Epithelial cell of esophagus (primary cell): Measurements from ENCODE around the gene MTCL1.

Experiments used
- DNase-seq: peaks from one replicate; pipeline ENCODE4 v3.0.0; 2010; ENCODE audit warnings: low read depth
- H3K4me3 ChIP-seq: 2 replicates; pipeline ENCODE4 v1.5.1; 2011; ENCODE audit warnings: mild to moderate bottlenecking, low read length, control low read depth
- TF ChIP-seq, protein P1 (sequence below): IDR thresholded peaks from 2 replicates; pipeline ENCODE4 v1.5.1; 2011; ENCODE audit warnings: low read depth, mild to moderate bottlenecking, low read length, control low read depth, inconsistent platforms; ENCODE audit not compliant: insufficient read depth; ENCODE audit errors: missing control alignments

MTCL1 gene

DNA sequence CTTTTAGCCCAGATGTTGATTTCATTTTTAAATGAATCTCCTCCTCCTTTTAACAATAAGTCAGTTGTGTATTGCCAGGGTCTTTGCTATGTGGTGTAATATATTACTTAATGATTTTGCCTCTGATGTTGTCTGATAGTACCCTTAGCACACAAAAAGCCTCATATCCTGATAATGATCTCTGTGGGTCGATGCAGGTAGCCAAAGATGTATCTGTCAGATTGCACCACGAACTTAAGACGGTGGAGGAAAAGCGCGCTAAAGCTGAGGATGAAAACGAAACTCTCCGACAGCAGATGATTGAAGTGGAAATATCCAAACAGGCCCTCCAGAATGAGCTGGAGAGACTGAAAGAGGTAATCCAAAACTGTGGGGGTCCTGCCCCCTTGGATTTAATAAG is 14.8 kb downstream of the MTCL1 start:
- no peak overlapping the region for H3K4me3 ChIP-seq
- no peak for DNase-seq
- TF ChIP-seq, protein P1, sequence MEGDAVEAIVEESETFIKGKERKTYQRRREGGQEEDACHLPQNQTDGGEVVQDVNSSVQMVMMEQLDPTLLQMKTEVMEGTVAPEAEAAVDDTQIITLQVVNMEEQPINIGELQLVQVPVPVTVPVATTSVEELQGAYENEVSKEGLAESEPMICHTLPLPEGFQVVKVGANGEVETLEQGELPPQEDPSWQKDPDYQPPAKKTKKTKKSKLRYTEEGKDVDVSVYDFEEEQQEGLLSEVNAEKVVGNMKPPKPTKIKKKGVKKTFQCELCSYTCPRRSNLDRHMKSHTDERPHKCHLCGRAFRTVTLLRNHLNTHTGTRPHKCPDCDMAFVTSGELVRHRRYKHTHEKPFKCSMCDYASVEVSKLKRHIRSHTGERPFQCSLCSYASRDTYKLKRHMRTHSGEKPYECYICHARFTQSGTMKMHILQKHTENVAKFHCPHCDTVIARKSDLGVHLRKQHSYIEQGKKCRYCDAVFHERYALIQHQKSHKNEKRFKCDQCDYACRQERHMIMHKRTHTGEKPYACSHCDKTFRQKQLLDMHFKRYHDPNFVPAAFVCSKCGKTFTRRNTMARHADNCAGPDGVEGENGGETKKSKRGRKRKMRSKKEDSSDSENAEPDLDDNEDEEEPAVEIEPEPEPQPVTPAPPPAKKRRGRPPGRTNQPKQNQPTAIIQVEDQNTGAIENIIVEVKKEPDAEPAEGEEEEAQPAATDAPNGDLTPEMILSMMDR: no peak

DNA sequence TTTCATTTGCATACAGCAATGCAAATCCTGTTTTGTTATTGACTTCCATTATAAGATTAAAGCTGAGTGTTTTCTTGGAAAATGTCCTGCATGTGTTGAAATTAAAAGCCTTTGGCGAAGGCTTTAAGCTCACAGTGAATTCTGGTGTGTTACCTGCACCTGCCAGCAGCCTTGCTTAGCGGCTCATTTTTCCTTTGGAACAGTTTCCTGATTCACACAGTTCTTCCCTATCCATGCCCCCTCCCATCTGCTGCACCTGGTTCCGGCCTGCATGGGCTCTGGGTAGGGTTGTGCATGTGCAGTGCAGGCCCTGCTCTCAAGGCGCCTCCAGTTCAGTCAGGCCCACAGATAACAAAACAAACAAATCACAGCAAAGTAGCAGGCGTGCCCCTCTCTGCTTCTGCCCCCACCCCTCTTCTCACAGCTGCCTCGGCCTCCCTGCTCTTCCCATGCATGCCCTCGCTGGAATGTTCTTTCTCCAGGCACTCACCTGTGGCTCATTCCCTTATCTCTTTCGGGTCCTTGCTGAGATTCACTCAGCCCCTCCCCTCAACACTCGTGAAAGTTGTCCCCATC is 15.8 kb downstream of the MTCL1 start:
- TF ChIP-seq, protein P1: no peak
- no peak overlapping the region for H3K4me3 ChIP-seq
- no peak for DNase-seq

DNA sequence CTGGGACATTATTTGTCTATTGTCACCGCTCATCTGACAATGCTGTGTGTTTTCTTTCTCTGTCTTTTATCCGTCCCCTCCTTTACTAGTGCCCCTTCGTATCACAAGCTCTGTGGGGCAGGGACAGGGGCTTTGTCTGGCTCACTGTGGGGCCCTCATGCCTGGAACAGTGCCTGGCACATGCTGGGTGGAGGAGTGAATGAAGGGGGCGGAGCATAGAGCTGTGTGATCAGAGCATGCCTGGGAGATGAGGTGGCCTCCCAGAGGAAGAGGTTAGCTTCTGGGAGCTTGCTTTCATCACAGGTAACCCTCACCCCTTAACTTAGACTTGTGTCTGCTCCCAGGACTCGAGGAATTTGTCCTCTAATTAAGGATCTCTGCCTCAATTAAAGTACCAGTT is 16.4 kb downstream of the MTCL1 start:
- peak; percentile 80 for DNase-seq
- TF ChIP-seq, protein P1: no peak
- H3K4me3 ChIP-seq: no peak overlapping the region

DNA sequence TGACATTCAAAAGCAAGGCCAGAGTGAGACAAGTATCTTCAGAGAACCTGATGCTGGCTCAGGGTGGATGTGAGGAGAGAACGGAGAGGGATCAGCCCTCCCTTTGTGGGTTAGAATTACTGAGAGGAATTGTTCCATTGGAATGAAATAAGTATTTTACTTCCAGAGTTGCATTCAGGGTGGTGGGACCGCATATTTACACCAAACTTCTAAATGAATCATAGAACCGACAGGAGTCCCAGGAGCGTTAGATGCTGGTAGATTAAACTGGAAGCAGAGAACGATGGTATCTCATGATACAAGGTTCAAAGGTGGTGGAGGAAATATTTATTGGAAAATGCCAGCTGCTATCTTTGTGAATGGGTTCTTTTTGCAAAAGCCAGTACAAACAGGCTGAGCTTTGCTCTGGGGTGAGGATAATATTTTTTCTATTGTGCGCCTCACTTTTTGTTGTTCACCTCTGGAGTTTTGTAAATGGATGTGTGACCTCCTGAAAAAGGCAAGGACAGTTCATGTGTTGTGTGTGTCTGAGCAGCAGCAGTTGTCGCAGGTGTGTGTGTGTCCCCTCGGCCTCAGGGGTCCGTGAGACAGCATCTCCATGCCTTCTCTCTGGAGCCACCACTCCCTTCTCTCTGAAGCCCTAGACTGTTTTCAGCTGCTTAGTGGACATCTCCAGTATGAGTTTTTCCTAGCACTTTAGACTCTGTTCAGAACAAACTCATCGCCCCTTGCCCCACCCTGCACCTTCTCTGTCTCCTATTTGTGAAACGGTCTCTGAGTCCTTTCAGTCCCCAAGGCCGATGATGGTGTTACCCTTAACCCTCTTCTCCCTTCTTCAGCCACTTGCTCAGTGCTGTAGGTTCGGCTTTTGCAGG is 17.8 kb downstream of the MTCL1 start:
- TF ChIP-seq, protein P1: no peak
- no peak overlapping the region for H3K4me3 ChIP-seq

DNA sequence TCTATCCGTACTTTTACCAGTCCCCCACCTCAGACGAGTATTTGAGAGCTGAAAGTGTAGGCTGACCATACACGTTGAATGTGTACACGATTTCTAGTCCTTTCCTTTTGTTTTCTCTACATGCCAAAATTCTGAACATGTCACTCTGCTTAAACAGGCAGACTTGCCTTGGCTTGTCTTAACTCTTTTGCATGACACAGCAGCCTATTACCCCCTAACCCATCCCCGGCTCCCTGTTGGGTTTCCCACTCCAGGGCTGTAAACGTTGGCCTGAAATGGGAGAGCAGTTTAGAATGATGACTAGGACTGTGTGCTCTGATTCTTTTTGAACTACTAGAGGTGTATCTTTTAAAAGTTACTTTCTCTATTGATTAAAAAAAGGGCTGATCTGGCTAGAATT is 19.1 kb downstream of the MTCL1 start:
- DNase-seq: peak; percentile 79
- TF ChIP-seq, protein P1: no peak
- no peak overlapping the region for H3K4me3 ChIP-seq

More for the DNA sequence above, 17.8 kb downstream of the MTCL1 start:
- no peak for DNase-seq

DNA sequence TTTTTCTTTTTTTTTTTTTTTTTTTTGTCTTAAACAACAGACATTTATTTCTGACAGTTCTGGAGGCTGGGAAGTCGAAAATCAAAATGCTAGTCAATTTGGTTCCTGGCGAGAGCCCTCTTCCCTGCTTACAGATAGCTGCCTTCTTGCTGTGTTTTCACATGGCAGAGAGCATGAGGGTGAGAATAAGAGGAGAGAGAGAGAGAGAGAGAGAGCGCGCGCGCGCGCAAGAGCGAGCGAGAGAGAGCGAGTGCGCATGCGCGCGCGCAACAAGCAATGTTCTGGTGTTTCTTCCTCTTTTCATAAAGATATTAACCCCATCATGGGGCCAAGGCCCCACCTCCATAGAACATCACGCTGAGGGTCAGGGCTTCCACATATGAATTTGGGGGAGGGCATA is 20.9 kb downstream of the MTCL1 start:
- TF ChIP-seq, protein P1: no peak
- H3K4me3 ChIP-seq: no peak overlapping the region
- DNase-seq: no peak
